Thoracic aorta (tissue), 2 donors: ENCODE data around the gene THAP5. TPM values are rescaled to one million over a fixed set of nuclear protein-coding genes. Genes with fewer than 3 reads are reported as not detected.

ENCODE experiments used
- ATAC-seq: fragments of 150-250 bp; one replicate; pipeline ENCODE4 v1.8.0; 2017; ENCODE audit warnings: low read depth; ENCODE audit not compliant: insufficient number of reproducible peaks, low FRiP score
- DNase-seq: peaks from one replicate; pipeline ENCODE4 v3.0.0-alpha.2; 2020; ENCODE audit warnings: low spot score
- H3K27ac ChIP-seq, 2 donors: fragments of 200-600 bp; sonication (generic); 1 replicate in 1 of 2; 2 replicates in 1 of 2; pipeline ENCODE4 v1.5.1; 2016; ENCODE audit warnings: mild to moderate bottlenecking in 2 of 2, moderate library complexity in 2 of 2
- H3K27me3 ChIP-seq: fragments of 200-600 bp; sonication (generic); replicated peaks from 2 replicates; pipeline ENCODE4 v1.6.0; 2016; ENCODE audit warnings: mild to moderate bottlenecking; ENCODE audit not compliant: insufficient read depth
- H3K36me3 ChIP-seq: fragments of 200-600 bp; sonication (generic); one replicate; pipeline ENCODE4 v1.5.1; 2016
- H3K4me1 ChIP-seq, 2 donors: fragments of 200-600 bp; sonication (generic); 1 replicate in 1 of 2; 2 replicates in 1 of 2; pipeline versions ENCODE4 v1.5.1 to v1.6.0; 2016; ENCODE audit warnings: low read depth in 2 of 2, mild to moderate bottlenecking in 1 of 2; ENCODE audit not compliant: control insufficient read depth in 1 of 2
- H3K4me3 ChIP-seq: fragments of 200-600 bp; sonication (generic); 2 replicates; pipeline ENCODE4 v1.5.1; 2016; ENCODE audit warnings: mild to moderate bottlenecking
- H3K9me3 ChIP-seq: fragments of 200-600 bp; sonication (generic); 2 replicates; pipeline ENCODE4 v1.5.1; 2016
- total RNA-seq, 2 donors: library from RNA; depleted of rRNA; stranded (reverse); fragments of >200 nt; gene quantifications; one replicate each; pipeline versions ENCODE4 v1.1.0 to v1.2.3, GENCODE V29; 2016
- TF ChIP-seq, protein P1 (sequence below): fragments of 200-600 bp; sonication (generic); IDR thresholded peaks from one replicate; pipeline ENCODE4 v1.5.1; 2019; ENCODE audit warnings: antibody characterized with exemption

The THAP5 gene
- total RNA-seq, 2 donors from 2014 or later = 17.7 to 40.8 TPM

DNA sequence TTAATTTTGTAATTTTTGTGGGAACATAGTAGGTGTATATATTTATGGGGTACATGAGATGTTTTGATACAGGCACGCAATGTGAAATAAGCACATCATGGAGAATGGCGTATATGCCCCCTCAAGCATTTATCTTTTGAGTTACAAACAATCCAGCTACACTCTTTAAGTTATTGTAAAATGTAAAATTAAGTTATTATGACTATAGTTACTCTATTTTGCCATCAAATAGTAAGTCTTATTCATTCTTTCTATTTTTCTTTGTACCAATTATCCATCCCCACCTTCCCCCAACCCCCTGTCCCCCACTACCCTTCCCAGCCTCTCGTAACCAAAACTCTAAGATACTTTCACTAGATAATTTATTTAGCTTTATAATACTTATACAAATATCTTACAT is 35.8 kb downstream of the THAP5 start:
- DNase-seq = no peak
- ATAC-seq = no peak
- TF ChIP-seq, protein P1, sequence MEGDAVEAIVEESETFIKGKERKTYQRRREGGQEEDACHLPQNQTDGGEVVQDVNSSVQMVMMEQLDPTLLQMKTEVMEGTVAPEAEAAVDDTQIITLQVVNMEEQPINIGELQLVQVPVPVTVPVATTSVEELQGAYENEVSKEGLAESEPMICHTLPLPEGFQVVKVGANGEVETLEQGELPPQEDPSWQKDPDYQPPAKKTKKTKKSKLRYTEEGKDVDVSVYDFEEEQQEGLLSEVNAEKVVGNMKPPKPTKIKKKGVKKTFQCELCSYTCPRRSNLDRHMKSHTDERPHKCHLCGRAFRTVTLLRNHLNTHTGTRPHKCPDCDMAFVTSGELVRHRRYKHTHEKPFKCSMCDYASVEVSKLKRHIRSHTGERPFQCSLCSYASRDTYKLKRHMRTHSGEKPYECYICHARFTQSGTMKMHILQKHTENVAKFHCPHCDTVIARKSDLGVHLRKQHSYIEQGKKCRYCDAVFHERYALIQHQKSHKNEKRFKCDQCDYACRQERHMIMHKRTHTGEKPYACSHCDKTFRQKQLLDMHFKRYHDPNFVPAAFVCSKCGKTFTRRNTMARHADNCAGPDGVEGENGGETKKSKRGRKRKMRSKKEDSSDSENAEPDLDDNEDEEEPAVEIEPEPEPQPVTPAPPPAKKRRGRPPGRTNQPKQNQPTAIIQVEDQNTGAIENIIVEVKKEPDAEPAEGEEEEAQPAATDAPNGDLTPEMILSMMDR = no peak
- Histone ChIP-seq H3K27me3 (no peaks in the 10 kb centered on the region), H3K36me3 (no peaks in the 10 kb centered on the region), H3K27ac (no peak overlapping the region), H3K4me3 (no peak overlapping the region), H3K9me3 (no peaks in the 10 kb centered on the region), H3K4me1 (no peaks in the 10 kb centered on the region)

DNA sequence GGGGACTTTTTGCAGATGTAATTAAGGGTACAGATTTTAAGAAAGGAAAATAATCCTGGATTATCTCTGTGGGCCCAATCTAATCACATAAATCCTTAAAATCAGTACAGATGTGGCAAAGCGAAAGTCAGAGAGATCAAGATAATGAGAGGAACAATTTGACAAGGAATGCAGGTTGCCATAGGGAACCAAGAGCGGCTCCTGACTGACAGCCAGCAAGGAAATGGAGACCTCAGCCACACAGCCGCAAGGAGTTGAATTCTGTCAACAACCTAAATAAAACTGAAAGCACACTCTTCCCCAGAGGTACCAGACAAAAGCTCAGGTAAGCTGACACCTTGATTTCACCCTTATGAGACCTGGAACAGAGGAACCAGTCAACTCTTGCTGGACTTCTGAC is 40.2 kb downstream of the THAP5 start:
- Histone ChIP-seq H3K27me3 (no peaks in the 10 kb centered on the region), H3K9me3 (no peaks in the 10 kb centered on the region), H3K36me3 (no peaks in the 10 kb centered on the region), H3K4me3 (no peak overlapping the region), H3K4me1 (peaks cover 5 to 8% of the 10 kb centered on the region in 2 donors), H3K27ac (no peak overlapping the region)
- TF ChIP-seq, protein P1 = no peak
- ATAC-seq (no peak), DNase-seq (no peak)

DNA sequence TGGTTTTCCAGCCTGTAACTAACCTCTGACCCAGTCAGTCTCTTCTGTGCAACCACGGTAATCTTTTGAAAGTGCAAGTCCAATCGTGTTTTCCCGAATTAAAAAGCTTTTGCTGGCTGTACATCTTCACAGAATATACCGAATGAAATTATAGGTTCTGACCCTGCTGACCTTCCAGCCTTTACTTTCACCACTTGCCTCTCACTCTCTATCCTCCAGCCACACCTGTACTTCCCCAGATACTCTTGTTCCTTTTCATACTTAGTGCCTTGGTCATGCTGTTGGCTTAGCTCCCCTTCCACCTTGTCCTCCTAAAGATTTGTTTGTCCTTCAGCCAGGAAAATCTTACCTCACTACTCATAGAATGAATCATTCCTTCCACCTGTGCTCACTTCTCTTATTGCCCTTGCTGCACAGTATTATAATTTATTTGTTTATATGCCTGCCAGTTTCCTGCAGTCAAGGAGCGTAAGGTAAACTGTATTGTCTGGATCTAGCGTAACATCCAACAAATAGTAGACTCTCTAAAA is 41.3 kb downstream of the THAP5 start:
- Histone ChIP-seq H3K27ac (no peak overlapping the region), H3K27me3 (no peaks in the 10 kb centered on the region), H3K4me1 (peaks cover 12 to 19% of the 10 kb centered on the region in 2 donors), H3K4me3 (no peak overlapping the region), H3K36me3 (no peaks in the 10 kb centered on the region), H3K9me3 (no peaks in the 10 kb centered on the region)
- TF ChIP-seq, protein P1 = no peak
- ATAC-seq (no peak), DNase-seq (no peak)

DNA sequence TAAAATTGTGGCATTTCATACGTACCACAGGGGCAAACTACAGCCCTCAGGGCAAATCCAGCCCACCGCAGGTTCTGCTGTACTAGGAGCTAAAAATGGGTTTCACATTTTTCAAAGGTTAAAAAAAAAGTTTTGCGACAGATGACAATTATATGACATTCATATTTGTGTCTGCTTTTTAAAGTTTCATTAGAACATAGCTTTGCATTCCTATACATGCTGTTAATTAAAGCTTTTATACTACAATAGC is 42.8 kb downstream of the THAP5 start:
- no peak for DNase-seq
- Histone ChIP-seq H3K27ac (peak overlapping the region; percentile 97), H3K36me3 (no peaks in the 10 kb centered on the region), H3K9me3 (no peaks in the 10 kb centered on the region), H3K4me3 (peak overlapping the region; percentile 89), H3K27me3 (no peaks in the 10 kb centered on the region), H3K4me1 (peaks cover 14 to 29% of the 10 kb centered on the region in 2 donors)
- TF ChIP-seq, protein P1 = no peak
- ATAC-seq = no peak

DNA sequence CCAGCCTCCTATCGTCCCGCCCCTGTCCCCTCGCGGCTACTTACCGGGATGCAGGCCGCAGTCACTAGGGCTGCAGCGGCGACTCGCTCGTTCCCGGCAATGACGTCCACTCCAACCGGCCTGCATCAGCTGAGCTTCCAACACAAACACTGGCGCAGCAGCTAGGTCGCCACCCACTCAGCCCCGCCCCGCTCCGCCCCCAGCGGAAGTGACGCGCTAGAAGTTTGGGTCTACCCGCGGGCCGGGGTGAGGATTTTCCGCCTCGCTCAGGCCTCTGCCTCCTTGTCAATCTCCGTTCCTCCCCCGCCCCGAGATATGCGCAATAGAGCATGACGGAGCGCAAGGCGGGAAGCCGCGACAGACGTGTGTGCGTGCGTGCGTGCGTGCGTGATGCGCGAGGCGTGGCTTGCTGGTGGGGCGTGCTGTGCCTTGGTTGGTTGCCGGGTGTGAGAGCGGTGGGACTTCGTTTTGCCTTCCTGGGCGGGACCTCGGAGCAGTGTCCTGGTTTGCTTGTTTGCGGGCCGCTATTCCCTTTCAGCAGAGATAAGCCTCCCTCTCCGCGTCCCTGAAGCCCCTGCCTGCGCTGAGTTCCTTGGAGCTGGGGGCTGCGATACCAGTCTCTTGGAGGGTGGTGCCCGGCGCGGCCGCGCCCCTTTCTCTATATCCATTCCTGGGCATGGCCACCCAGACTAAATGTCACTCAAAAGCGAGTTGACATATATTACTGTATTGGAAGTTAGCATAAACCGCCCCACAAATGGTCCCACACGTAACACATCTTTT is 43.3 kb downstream of the THAP5 start, which contains the start of gene PNPLA8:
Gene PNPLA8, minus strand, starts transcription at position 151 of the 783 bp plus-strand sequence. CDS start 10,644 bp downstream, outside the sequence.
- ATAC-seq (peak; percentile 94), DNase-seq (peak; percentile 99)
- H3K9me3 ChIP-seq = no peaks in the 10 kb centered on the region
- no peaks in the 10 kb centered on the region for H3K36me3 ChIP-seq
- peaks cover 14 to 29% of the 10 kb centered on the region in 2 donors for H3K4me1 ChIP-seq
- peak within 1 kb of the TSS; percentile 97 for H3K27ac ChIP-seq
- TF ChIP-seq, protein P1 = no peak
- H3K27me3 ChIP-seq = no peaks in the 10 kb centered on the region
- H3K4me3 ChIP-seq = peak within 1 kb of the TSS; percentile 89
